Measurements from ENCODE around the gene MAP4K2. TPM values are rescaled to one million over a fixed set of nuclear protein-coding genes. Genes with fewer than 3 reads are reported as not detected.
A peak's percentile ranks its signal among the peaks of the same experiment; 100 is the strongest.

MAP4K2 gene
- total RNA-seq, 6 experiments from 2014 or later, result 18.0 to 21.6 (median 20.9) TPM

GRCh38 chr11:64760759-64761420 is 42.1 kb downstream of the MAP4K2 start:
- TF ChIP-seq CTCF (IDR thresholded peaks at IDR 0.05), result no peak
- peaks cover 33% of the 10 kb centered on the region for H3K36me3 Mint-ChIP-seq (ENCODE audit: low read depth)
- H3K9me3 Mint-ChIP-seq, result no peaks in the 10 kb centered on the region
- DNase-seq, result no peak
- H3K27ac Mint-ChIP-seq, result peak overlapping the region; percentile 13; the same call in 1 of the 2 replicates
- no peak overlapping the region for H3K4me3 Mint-ChIP-seq
- peaks cover 8% of the 10 kb centered on the region for H3K27me3 Mint-ChIP-seq (ENCODE audit: insufficient read depth)
- H3K4me1 Mint-ChIP-seq (ENCODE audit: low read depth), result peaks cover 34% of the 10 kb centered on the region

- Mint-ChIP-seq H3K27me3 (ENCODE audit: insufficient read depth) (peaks cover 8% of the 10 kb centered on the region), H3K4me3 (no peak within 1 kb of the TSS), H3K9me3 (no peaks in the 10 kb centered on the region), H3K27ac (no peak within 1 kb of the TSS; the same call in 1 of the 2 replicates), H3K4me1 (ENCODE audit: low read depth) (peaks cover 30% of the 10 kb centered on the region), H3K36me3 (ENCODE audit: low read depth) (peaks cover 28% of the 10 kb centered on the region)
- DNase-seq, result no peak
- TF ChIP-seq CTCF (IDR thresholded peaks at IDR 0.05), result no peak
Measured at GRCh38 chr11:64759722-64760719, 43.0 kb downstream of the MAP4K2 start, which contains the start of gene PYGM. TSS of gene PYGM (minus strand) at chr11:64759974. CDS start at chr11:64759898, 76 bp downstream.

- peaks cover 22% of the 10 kb centered on the region for H3K4me1 Mint-ChIP-seq (ENCODE audit: low read depth)
- no peak overlapping the region for H3K27ac Mint-ChIP-seq
- no peaks in the 10 kb centered on the region for H3K9me3 Mint-ChIP-seq
- no peak overlapping the region for H3K4me3 Mint-ChIP-seq
- TF ChIP-seq CTCF (IDR thresholded peaks at IDR 0.05), result no peak
- no peak for DNase-seq
- H3K27me3 Mint-ChIP-seq (ENCODE audit: insufficient read depth), result peaks cover 8% of the 10 kb centered on the region
- peaks cover 20% of the 10 kb centered on the region for H3K36me3 Mint-ChIP-seq (ENCODE audit: low read depth)
Measured at GRCh38 chr11:64759131-64759721, 43.8 kb downstream of the MAP4K2 start.

DNA sequence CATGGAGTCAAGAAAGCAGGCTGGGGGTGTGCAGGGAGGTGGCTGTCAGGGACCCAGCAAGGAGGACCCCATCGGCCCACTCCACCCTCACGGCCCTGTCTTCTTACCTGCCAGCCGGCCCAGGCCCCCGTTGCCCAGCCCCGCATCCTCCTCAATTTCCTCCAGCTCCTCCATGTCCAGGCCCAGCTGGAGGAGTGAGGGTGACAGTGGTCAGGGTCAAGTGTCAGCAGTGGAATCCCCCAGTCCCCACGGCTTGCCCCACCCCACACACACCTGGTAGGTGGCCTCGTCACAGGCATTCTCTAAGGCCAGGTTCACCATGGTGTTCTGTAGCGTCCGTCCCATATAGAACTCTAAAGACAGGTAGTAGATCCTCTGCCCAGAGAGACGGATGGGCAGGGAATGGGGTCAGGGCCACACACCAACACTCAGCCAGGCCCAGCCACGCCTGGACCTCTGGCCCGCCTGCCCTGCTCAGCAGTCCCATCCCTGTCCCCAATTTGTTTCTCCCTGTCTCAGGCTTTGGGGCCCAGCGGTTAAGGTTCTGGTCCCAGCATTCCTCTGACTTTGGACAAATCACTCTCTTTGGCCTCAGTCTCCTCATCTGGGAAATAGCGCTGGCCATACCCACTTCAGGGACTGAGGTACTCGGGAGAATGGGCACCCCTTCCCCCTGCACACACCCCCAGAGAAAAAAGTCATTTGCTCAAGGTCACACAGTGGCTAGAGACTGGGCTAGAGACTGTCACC is 44.5 kb downstream of the MAP4K2 start:
- Mint-ChIP-seq H3K4me3 (no peak overlapping the region), H3K36me3 (ENCODE audit: low read depth) (peaks cover 13% of the 10 kb centered on the region), H3K4me1 (ENCODE audit: low read depth) (peaks cover 15% of the 10 kb centered on the region), H3K27ac (no peak overlapping the region), H3K27me3 (ENCODE audit: insufficient read depth) (peaks cover 8% of the 10 kb centered on the region), H3K9me3 (no peaks in the 10 kb centered on the region)
- no peak for DNase-seq
- TF ChIP-seq CTCF (IDR thresholded peaks at IDR 0.05), result no peak

Measured in HFFc6 (cell line).